Measurements from ENCODE around the gene SCNN1B.

Gene SCNN1B

DNA sequence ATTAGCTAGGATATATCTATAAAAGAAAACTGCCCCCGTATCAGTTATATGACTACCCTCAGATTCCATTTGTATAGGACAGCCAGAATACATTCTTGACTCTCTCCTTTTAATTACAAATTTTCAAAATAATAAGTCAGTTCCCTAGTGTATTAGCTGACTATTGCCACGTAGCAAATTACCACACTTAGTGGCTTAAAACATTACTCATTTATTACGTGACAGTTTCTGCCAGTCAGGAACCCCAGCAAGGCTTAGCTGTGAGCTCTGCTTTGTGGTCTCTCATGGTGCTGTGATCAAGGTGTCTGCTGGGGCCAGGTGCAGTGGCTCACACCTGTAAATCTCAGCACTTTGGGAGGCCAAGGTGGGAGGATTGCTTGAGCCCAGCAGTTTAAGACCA, 13.9 kb upstream of the SCNN1B start:
- H3K4me3 ChIP-seq (ENCODE audit: control insufficient read depth, low read depth, low read length): no peak overlapping the region
- no peak for DNase-seq (ENCODE audit: low read depth)
- TF ChIP-seq, protein P1, sequence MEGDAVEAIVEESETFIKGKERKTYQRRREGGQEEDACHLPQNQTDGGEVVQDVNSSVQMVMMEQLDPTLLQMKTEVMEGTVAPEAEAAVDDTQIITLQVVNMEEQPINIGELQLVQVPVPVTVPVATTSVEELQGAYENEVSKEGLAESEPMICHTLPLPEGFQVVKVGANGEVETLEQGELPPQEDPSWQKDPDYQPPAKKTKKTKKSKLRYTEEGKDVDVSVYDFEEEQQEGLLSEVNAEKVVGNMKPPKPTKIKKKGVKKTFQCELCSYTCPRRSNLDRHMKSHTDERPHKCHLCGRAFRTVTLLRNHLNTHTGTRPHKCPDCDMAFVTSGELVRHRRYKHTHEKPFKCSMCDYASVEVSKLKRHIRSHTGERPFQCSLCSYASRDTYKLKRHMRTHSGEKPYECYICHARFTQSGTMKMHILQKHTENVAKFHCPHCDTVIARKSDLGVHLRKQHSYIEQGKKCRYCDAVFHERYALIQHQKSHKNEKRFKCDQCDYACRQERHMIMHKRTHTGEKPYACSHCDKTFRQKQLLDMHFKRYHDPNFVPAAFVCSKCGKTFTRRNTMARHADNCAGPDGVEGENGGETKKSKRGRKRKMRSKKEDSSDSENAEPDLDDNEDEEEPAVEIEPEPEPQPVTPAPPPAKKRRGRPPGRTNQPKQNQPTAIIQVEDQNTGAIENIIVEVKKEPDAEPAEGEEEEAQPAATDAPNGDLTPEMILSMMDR (conservative IDR thresholded peaks at IDR 0.05; ENCODE audit: control insufficient read depth, insufficient read depth, low read depth, low read length): no peak

DNA sequence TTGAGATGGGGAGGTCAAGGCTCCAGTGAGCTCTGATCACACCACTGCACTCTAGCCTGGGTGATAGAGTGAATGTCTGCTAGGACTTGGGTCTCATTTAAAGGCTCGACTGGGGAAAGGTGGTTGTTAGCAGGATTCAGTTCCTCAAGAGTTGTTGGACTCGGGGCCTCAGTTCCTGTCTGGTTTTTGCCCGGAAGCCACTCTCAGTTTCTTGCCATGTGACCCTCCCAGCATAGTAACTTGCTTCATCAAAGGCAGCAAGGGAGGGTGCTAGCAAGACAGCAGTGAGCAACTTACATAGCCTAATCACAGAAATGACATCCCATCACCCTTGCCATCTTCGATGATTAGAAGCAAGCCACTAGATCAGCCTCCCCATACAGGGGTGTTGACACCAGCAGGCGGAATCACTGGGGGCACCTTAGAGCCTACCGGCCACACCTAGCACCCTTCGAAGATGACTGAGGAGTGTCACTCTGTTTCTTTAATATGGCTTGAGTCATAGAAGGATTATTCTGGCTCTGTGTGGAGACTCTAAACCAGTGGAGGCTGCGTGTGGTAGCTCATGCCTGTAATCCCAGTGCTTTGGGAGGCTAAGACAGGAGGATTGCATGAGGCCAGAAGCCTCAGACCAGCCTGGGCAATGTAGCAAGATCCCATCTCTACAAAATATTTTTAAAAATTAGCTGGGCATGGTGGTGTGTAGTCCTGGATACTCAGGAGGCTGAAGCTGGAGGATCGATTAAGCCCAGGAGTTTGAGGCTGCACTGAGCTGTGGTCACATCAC, 13.2 kb upstream of the SCNN1B start:
- H3K4me3 ChIP-seq (ENCODE audit: control insufficient read depth, low read depth, low read length): no peak overlapping the region
- DNase-seq (ENCODE audit: low read depth): no peak
- TF ChIP-seq, protein P1 (conservative IDR thresholded peaks at IDR 0.05; ENCODE audit: control insufficient read depth, insufficient read depth, low read depth, low read length): no peak

DNA sequence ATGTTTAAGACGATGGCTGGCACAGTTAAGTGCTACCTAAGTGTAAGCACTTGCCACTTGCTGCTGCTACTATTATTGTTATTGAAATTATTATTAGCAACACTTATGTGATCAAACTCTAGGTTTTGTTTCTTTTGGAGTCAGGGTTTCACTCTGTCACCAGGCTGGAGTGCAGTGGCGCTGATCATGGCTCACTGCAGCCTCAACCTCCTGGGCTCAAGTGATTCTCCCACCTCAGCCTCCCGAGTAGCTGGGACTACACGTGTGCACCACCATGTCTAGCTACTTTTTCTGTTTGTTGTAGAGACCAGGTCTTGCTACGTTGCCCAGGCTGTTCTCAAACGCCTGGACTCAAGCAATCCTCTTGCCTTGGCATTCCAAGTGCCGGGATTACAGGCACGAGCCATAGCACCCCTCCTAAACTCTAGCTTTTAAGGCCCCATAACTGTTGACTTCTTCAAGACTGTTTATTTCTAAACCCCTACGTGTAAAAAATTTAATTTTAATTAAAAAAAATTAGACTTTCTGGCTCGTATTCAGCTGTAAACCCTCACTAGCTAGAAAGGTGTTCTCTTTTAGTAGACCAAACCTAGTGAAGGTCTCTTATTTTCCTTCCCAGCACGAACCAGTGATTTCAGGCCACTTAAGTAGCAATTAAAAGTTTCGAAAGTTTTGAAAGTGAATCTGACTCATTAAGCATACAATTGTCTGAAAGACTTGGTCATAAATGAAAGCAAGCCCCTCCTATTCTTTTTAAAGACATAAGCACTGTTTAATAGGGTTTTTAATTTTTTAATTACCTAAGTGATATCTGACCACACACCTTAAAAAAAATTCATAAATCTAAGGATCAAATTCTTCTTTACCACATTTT, 11.7 kb upstream of the SCNN1B start:
- TF ChIP-seq, protein P1 (conservative IDR thresholded peaks at IDR 0.05; ENCODE audit: control insufficient read depth, insufficient read depth, low read depth, low read length): no peak
- H3K4me3 ChIP-seq (ENCODE audit: control insufficient read depth, low read depth, low read length): no peak overlapping the region
- DNase-seq (ENCODE audit: low read depth): no peak

DNA sequence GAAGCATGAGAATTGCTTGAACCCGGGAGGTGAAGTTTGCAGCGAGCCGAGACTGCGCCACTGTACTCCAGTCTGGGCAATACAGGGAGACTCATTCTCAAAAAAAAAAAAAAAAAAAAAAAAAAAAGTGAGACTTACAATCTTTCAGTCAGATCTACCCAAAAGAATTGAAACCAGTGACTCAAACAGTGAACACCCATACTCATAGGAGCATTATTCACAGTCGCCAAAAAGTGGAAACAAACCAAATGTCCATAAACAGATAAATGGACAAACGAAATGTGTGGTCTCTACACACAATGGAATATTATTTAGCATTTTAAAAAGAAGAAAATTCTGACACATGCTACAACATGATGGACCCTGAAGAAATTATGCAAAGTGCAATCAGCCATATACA, 9.1 kb upstream of the SCNN1B start:
- DNase-seq (ENCODE audit: low read depth): no peak
- TF ChIP-seq, protein P1 (conservative IDR thresholded peaks at IDR 0.05; ENCODE audit: control insufficient read depth, insufficient read depth, low read depth, low read length): no peak
- no peak overlapping the region for H3K4me3 ChIP-seq (ENCODE audit: control insufficient read depth, low read depth, low read length)

DNA sequence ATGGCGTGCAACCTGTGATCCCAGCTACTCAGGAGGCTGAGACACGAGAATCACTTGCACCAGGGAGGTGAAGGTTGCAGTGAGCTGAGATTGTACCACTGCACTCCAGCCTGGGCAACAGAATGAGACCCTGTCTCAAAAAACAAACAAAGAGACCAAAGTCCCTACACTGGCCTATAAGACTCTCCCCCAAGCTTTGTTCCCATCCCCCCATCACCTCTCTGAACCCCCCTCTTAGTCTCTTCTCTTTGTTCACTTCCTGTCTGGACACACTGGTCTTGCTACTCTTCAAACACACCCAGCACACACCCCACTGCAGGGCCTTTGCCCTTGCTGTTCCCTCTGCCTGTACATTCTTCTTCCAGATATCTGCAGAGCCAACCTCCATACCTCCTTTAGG, 7.8 kb upstream of the SCNN1B start:
- TF ChIP-seq, protein P1 (conservative IDR thresholded peaks at IDR 0.05; ENCODE audit: control insufficient read depth, insufficient read depth, low read depth, low read length): no peak
- no peak for DNase-seq (ENCODE audit: low read depth)
- no peak overlapping the region for H3K4me3 ChIP-seq (ENCODE audit: control insufficient read depth, low read depth, low read length)

DNA sequence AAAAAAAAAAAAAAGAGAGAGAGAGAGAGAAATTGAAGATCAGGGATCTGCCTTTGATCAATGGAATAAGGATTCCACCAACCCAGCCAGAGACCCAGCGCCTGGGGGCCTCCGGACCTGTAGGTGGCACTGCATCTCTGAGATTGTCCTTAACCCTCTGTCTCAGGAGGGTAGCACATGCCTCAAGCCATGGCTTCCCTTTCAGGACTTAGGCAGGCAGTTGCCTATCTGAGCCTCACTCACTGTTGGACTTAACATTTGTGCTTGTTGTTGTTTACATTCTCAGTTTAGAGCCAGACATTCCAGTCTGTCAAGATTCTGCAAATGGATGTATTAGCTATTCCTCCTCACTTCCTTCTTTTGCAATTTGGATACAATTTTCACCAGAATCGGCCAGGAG, 5.1 kb upstream of the SCNN1B start:
- TF ChIP-seq, protein P1 (conservative IDR thresholded peaks at IDR 0.05; ENCODE audit: control insufficient read depth, insufficient read depth, low read depth, low read length): no peak
- no peak for DNase-seq (ENCODE audit: low read depth)

More for the DNA sequence above, 5.1 kb upstream of the SCNN1B start:
- H3K4me3 ChIP-seq (ENCODE audit: control insufficient read depth, low read depth, low read length): no peak overlapping the region

Data from fibroblast of mammary gland (primary cell).